ENCODE measurements around the gene ZDHHC11. TPM values are rescaled to one million over a fixed set of nuclear protein-coding genes. Genes with fewer than 3 reads are reported as not detected.

ZDHHC11 gene
- total and polyA plus RNA-seq, 2 experiments from 2014 or later = 8.0 to 29.1 TPM

GRCh38 chr5:776862-777711 lies 73.7 kb downstream of the ZDHHC11 start (continued):
- TF ChIP-seq, protein P1, sequence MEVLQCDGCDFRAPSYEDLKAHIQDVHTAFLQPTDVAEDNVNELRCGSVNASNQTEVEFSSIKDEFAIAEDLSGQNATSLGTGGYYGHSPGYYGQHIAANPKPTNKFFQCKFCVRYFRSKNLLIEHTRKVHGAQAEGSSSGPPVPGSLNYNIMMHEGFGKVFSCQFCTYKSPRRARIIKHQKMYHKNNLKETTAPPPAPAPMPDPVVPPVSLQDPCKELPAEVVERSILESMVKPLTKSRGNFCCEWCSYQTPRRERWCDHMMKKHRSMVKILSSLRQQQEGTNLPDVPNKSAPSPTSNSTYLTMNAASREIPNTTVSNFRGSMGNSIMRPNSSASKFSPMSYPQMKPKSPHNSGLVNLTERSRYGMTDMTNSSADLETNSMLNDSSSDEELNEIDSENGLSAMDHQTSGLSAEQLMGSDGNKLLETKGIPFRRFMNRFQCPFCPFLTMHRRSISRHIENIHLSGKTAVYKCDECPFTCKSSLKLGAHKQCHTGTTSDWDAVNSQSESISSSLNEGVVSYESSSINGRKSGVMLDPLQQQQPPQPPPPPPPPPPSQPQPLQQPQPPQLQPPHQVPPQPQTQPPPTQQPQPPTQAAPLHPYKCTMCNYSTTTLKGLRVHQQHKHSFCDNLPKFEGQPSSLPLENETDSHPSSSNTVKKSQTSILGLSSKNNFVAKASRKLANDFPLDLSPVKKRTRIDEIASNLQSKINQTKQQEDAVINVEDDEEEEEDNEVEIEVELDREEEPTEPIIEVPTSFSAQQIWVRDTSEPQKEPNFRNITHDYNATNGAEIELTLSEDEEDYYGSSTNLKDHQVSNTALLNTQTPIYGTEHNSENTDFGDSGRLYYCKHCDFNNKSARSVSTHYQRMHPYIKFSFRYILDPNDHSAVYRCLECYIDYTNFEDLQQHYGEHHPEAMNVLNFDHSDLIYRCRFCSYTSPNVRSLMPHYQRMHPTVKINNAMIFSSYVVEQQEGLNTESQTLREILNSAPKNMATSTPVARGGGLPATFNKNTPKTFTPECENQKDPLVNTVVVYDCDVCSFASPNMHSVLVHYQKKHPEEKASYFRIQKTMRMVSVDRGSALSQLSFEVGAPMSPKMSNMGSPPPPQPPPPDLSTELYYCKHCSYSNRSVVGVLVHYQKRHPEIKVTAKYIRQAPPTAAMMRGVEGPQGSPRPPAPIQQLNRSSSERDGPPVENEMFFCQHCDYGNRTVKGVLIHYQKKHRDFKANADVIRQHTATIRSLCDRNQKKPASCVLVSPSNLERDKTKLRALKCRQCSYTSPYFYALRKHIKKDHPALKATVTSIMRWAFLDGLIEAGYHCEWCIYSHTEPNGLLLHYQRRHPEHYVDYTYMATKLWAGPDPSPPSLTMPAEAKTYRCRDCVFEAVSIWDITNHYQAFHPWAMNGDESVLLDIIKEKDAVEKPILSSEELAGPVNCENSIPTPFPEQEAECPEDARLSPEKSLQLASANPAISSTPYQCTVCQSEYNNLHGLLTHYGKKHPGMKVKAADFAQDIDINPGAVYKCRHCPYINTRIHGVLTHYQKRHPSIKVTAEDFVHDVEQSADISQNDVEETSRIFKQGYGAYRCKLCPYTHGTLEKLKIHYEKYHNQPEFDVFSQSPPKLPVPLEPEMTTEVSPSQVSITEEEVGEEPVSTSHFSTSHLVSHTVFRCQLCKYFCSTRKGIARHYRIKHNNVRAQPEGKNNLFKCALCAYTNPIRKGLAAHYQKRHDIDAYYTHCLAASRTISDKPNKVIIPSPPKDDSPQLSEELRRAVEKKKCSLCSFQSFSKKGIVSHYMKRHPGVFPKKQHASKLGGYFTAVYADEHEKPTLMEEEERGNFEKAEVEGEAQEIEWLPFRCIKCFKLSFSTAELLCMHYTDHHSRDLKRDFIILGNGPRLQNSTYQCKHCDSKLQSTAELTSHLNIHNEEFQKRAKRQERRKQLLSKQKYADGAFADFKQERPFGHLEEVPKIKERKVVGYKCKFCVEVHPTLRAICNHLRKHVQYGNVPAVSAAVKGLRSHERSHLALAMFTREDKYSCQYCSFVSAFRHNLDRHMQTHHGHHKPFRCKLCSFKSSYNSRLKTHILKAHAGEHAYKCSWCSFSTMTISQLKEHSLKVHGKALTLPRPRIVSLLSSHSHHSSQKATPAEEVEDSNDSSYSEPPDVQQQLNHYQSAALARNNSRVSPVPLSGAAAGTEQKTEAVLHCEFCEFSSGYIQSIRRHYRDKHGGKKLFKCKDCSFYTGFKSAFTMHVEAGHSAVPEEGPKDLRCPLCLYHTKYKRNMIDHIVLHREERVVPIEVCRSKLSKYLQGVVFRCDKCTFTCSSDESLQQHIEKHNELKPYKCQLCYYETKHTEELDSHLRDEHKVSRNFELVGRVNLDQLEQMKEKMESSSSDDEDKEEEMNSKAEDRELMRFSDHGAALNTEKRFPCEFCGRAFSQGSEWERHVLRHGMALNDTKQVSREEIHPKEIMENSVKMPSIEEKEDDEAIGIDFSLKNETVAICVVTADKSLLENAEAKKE (CRISPR knock-in tag; IDR thresholded peaks at IDR 0.05) = no peak

GRCh38 chr5:775961-776861 lies 74.6 kb downstream of the ZDHHC11 start:
- Histone ChIP-seq H3F3A (replicated peaks; ENCODE audit: low read depth) (no peaks in the 10 kb centered on the region), H3K4me3 (no peak overlapping the region), H3K36me3 (ENCODE audit: insufficient read depth) (no peaks in the 10 kb centered on the region), H3K79me2 (replicated peaks; ENCODE audit: insufficient read depth) (no peaks in the 10 kb centered on the region), H3K9me2 (ENCODE audit: insufficient read depth) (no peaks in the 10 kb centered on the region), H4K20me1 (replicated peaks; ENCODE audit: insufficient read depth) (no peaks in the 10 kb centered on the region), H3K4me1 (ENCODE audit: insufficient read depth) (no peaks in the 10 kb centered on the region), H3K27me3 (ENCODE audit: insufficient read depth) (no peaks in the 10 kb centered on the region), H2AFZ (no peak overlapping the region), H3K4me2 (no peak overlapping the region), H3K27ac (ENCODE audit: low read depth) (no peak overlapping the region)
- Mint-ChIP-seq H3K4me3 (no peak overlapping the region), H3K27me3 (ENCODE audit: insufficient read depth, low read depth, poor library complexity) (peaks cover 3% of the 10 kb centered on the region), H3K27ac (no peak overlapping the region), H3K4me1 (peaks cover 2% of the 10 kb centered on the region; the same call in 2 of the 3 replicates), H3K36me3 (ENCODE audit: low read depth) (peaks cover 5% of the 10 kb centered on the region; the same call in 2 of the 3 replicates), H3K9me3 (no peaks in the 10 kb centered on the region; the same call in 2 of the 3 replicates)
- ATAC-seq (no peak), DNase-seq (ENCODE audit: low spot score) (no peak)
- TF ChIP-seq NANOG (IDR thresholded peaks at IDR 0.05; ENCODE audit: borderline replicate concordance) = no peak
- TF ChIP-seq, protein P1 (CRISPR knock-in tag; IDR thresholded peaks at IDR 0.05) = no peak
- TF ChIP-seq CREB1 (CRISPR knock-in tag; IDR thresholded peaks at IDR 0.05; ENCODE audit: low read depth) = no peak
- TF ChIP-seq EZH2phosphoT487 (IDR thresholded peaks at IDR 0.05; ENCODE audit: unreplicated experiment) = no peak
